A549 (cell line): Measurements from ENCODE around the gene PRDX5. TPM values are rescaled to one million over a fixed set of nuclear protein-coding genes. Genes with fewer than 3 reads are reported as not detected.

ENCODE experiments used
- ATAC-seq, 2 experiments: fragments of 200-7000 bp in 1 of 2; fragments of >200 bp in 1 of 2; cut with Nextera tagmentation in 1 of 2; cut with Tn5 transposase in 1 of 2; 3 replicates each; pipeline versions ENCODE4 v1.8.0 to v1.9.1; 2018 to 2020; ENCODE audit warnings: mild to moderate bottlenecking in 1 of 2, moderate library complexity in 1 of 2
- CTCF ChIA-PET: fragments of 300-600 bp; sonication (Branson Sonifier 250); formaldehyde crosslinking; extraction: SDS; loops from one replicate; lab custom pipeline; 2021; ENCODE audit warnings: antibody characterized with exemption, inconsistent platforms; lab: Yijun Ruan, JAX
- POLR2A ChIA-PET: fragments of 350-600 bp; formaldehyde crosslinking; extraction: SDS; loops from one replicate; lab custom pipeline; 2021; ENCODE audit warnings: antibody characterized with exemption, inconsistent platforms; lab: Yijun Ruan, JAX
- DNase-seq, 2 experiments: peaks; one replicate each; pipeline versions ENCODE4 v3.0.0 to v3.0.0-alpha.2; 2011 to 2016; ENCODE audit warnings: low read depth in 1 of 2, low spot score in 1 of 2
- FAIRE-seq: peaks from 2 replicates; lab custom pipeline; 2011; peaks lifted over from hg19 to GRCh38; lab: Jason Lieb, UNC
- H3K27ac ChIP-seq, 2 experiments: fragments of >200 bp; sonication (Bioruptor Twin); formaldehyde crosslinking; 3 replicates each; pipeline ENCODE4 v1.5.1; 2016 to 2017
- H3K4me1 ChIP-seq: fragments of >200 bp; sonication (Bioruptor Twin); formaldehyde crosslinking; 3 replicates; pipeline ENCODE4 v1.6.1; 2016
- H3K4me2 ChIP-seq: fragments of >200 bp; sonication (Bioruptor Twin); formaldehyde crosslinking; 3 replicates; pipeline ENCODE4 v1.6.1; 2016
- H3K4me3 ChIP-seq: fragments of >200 bp; sonication (Bioruptor Twin); formaldehyde crosslinking; 3 replicates; pipeline ENCODE4 v1.5.1; 2016
- H3K9me3 ChIP-seq: fragments of >200 bp; sonication (Bioruptor Twin); formaldehyde crosslinking; 3 replicates; pipeline ENCODE4 v1.6.1; 2016
- CBX8 ChIP-seq: fragments of 200-600 bp; sonication (generic); IDR thresholded peaks from 2 replicates; pipeline ENCODE4 v1.6.1; 2016
- CEBPB ChIP-seq, 2 experiments: fragments of >200 bp in 1 of 2; sonication (Bioruptor Twin) in 1 of 2; formaldehyde crosslinking in 1 of 2; IDR thresholded peaks; 2 replicates each; pipeline ENCODE4 v1.6.1; 2012 to 2016
- CHD4 ChIP-seq: fragments of 200-600 bp; sonication (generic); IDR thresholded peaks from 2 replicates; pipeline ENCODE4 v1.6.1; 2016; ENCODE audit warnings: antibody characterized with exemption, mild to moderate bottlenecking, borderline replicate concordance
- EHF ChIP-seq: fragments of 250-450 bp; sonication (Bioruptor Pico); IDR thresholded peaks from 2 replicates; pipeline ENCODE4 v1.5.0; 2020; ENCODE audit warnings: mild to moderate bottlenecking
- FOSL2 ChIP-seq, 2 experiments: fragments of 450-650 bp in 1 of 2; fragments of >200 bp in 1 of 2; sonication (Bioruptor Twin) in 1 of 2; formaldehyde crosslinking; IDR thresholded peaks; 2 replicates each; pipeline versions ENCODE4 v1.5.0 to v1.6.1; 2016 to 2020; ENCODE audit warnings: mild to moderate bottlenecking in 1 of 2, moderate library complexity in 1 of 2
- FOXS1 ChIP-seq: fragments of 250-450 bp; sonication (Bioruptor Pico); IDR thresholded peaks from 2 replicates; pipeline ENCODE4 v1.5.0; 2020; ENCODE audit warnings: mild to moderate bottlenecking, moderate library complexity
- GATA3 ChIP-seq: IDR thresholded peaks from 2 replicates; pipeline ENCODE4 v1.6.1; 2012; ENCODE audit warnings: borderline replicate concordance
- KDM1A ChIP-seq: fragments of 200-600 bp; sonication (generic); IDR thresholded peaks from 2 replicates; pipeline ENCODE4 v1.6.1; 2016; ENCODE audit warnings: low read depth, mild to moderate bottlenecking
- MAFK ChIP-seq: fragments of 450-650 bp; IDR thresholded peaks from 2 replicates; pipeline ENCODE4 v1.6.1; 2014; ENCODE audit not compliant: partially characterized antibody
- MYC ChIP-seq: IDR thresholded peaks from 2 replicates; pipeline ENCODE4 v1.6.1; 2012; ENCODE audit warnings: mild to moderate bottlenecking, inconsistent platforms, low read length, improper control_type of control experiment, borderline replicate concordance
- RNF2 ChIP-seq: fragments of 200-600 bp; sonication (generic); IDR thresholded peaks from 2 replicates; pipeline ENCODE4 v1.6.1; 2016; ENCODE audit warnings: low read depth, mild to moderate bottlenecking, antibody characterized with exemption, moderate library complexity, borderline replicate concordance
- ZSCAN20 ChIP-seq: fragments of 250-450 bp; sonication (Bioruptor Pico); IDR thresholded peaks from 2 replicates; pipeline ENCODE4 v1.8.0; 2022; ENCODE audit warnings: mild to moderate bottlenecking, moderate library complexity
- WGBS: methylation state at CpG from one replicate; pipeline ENCODE4 v1.1.6; 2017; ENCODE audit errors: missing lambda C conversion rate; 5-methylcytosine and 5-hydroxymethylcytosine counted together
- polyA plus RNA-seq, 4 experiments: library from polyadenylated mRNA; depleted of rRNA in 3 of 4; stranded (reverse); fragments of >200 nt; fragmentation: RNase III in 1 of 4; extraction: RNeasy Plus Mini Kit Qiagen cat#74134 plus additional on column Dnase treatment in 1 of 4; gene quantifications; 2 replicates in 3 of 4; 3 replicates in 1 of 4; pipeline ENCODE4 v1.2.3, GENCODE V29; 2011 to 2017
- TF ChIP-seq, protein P1 (sequence below): fragments of 250-450 bp; sonication (Bioruptor Pico); IDR thresholded peaks from 2 replicates; pipeline ENCODE4 v1.5.0; 2020; ENCODE audit warnings: low read depth, mild to moderate bottlenecking, moderate library complexity
- TF ChIP-seq, protein P2 (sequence below): fragments of 200-600 bp; sonication (generic); IDR thresholded peaks from 2 replicates; pipeline ENCODE4 v1.6.1; 2016; ENCODE audit warnings: antibody characterized with exemption, mild to moderate bottlenecking, moderate library complexity
- TF ChIP-seq, protein P3 (sequence below): IDR thresholded peaks from 2 replicates; pipeline ENCODE4 v1.6.1; 2012
- TF ChIP-seq, protein P4 (sequence below): fragments of 250-450 bp; sonication (Bioruptor Pico); IDR thresholded peaks from 2 replicates; pipeline ENCODE4 v1.5.0; 2021; ENCODE audit warnings: mild to moderate bottlenecking, moderate library complexity, borderline replicate concordance
- TF ChIP-seq, protein P5 (sequence below): fragments of 150-350 bp; IDR thresholded peaks from 2 replicates; pipeline ENCODE4 v1.6.1; 2014; ENCODE audit warnings: low read depth, mild to moderate bottlenecking, low read length

Gene PRDX5
- polyA plus RNA-seq, 2 of the 4 experiments (the other 2 are of a cell fraction): 377 to 491 TPM

DNA sequence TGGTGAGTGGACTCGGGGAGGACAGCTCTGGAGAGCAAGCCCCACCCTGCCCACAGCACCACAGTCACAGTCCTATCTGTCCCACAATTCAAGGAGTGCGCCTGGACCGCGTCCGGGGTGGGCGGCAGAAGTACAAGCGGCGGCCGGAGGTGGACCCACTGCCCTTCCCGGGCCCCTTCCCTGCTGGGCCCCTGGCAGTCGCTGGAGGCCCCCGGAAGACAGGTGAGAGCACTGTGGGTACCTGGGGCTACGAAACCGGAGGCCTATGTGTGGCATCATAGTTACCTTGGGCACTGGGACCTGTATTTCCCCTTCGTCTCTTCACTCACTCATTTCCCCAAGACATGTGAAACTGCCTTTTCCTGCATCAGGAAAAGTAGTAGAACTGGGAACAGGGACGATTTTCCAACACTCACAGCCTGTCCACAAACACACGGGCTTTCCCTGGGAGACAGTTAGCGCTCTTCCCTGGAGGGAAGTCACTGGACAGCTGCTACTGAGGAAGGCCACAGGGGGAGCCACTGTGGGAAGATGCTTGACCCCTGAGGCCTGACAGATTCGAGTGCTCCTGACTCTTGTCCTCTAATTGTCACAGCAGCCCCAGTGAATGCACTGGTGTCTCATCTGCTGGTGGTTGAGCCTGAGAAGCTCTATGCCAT, 3.6 kb upstream of the PRDX5 start:
- 83% methylated on average over 19 of the region's 19 CpGs for WGBS
- Histone ChIP-seq H3K4me2 (no peak overlapping the region), H3K4me3 (no peak overlapping the region), H3K9me3 (no peaks in the 10 kb centered on the region), H3K27ac (no peak overlapping the region), H3K4me1 (peaks cover 11% of the 10 kb centered on the region)
- ATAC-seq (no peak), FAIRE-seq (no peak), DNase-seq (peak in 1 of 2 experiments; percentile 41)
- no peak for TF ChIP-seq KDM1A
- TF ChIP-seq, protein P1, sequence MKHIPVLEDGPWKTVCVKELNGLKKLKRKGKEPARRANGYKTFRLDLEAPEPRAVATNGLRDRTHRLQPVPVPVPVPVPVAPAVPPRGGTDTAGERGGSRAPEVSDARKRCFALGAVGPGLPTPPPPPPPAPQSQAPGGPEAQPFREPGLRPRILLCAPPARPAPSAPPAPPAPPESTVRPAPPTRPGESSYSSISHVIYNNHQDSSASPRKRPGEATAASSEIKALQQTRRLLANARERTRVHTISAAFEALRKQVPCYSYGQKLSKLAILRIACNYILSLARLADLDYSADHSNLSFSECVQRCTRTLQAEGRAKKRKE: no peak
- TF ChIP-seq CEBPB (IDR thresholded peaks at IDR 0.05): no peak
- TF ChIP-seq, protein P2, sequence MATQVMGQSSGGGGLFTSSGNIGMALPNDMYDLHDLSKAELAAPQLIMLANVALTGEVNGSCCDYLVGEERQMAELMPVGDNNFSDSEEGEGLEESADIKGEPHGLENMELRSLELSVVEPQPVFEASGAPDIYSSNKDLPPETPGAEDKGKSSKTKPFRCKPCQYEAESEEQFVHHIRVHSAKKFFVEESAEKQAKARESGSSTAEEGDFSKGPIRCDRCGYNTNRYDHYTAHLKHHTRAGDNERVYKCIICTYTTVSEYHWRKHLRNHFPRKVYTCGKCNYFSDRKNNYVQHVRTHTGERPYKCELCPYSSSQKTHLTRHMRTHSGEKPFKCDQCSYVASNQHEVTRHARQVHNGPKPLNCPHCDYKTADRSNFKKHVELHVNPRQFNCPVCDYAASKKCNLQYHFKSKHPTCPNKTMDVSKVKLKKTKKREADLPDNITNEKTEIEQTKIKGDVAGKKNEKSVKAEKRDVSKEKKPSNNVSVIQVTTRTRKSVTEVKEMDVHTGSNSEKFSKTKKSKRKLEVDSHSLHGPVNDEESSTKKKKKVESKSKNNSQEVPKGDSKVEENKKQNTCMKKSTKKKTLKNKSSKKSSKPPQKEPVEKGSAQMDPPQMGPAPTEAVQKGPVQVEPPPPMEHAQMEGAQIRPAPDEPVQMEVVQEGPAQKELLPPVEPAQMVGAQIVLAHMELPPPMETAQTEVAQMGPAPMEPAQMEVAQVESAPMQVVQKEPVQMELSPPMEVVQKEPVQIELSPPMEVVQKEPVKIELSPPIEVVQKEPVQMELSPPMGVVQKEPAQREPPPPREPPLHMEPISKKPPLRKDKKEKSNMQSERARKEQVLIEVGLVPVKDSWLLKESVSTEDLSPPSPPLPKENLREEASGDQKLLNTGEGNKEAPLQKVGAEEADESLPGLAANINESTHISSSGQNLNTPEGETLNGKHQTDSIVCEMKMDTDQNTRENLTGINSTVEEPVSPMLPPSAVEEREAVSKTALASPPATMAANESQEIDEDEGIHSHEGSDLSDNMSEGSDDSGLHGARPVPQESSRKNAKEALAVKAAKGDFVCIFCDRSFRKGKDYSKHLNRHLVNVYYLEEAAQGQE: no peak
- TF ChIP-seq RNF2: no peak
- no peak for TF ChIP-seq FOSL2 (IDR thresholded peaks at IDR 0.05)
- TF ChIP-seq FOSL2 (CRISPR knock-in tag; IDR thresholded peaks at IDR 0.05): no peak
- no peak for TF ChIP-seq ZSCAN20
- TF ChIP-seq, protein P3, sequence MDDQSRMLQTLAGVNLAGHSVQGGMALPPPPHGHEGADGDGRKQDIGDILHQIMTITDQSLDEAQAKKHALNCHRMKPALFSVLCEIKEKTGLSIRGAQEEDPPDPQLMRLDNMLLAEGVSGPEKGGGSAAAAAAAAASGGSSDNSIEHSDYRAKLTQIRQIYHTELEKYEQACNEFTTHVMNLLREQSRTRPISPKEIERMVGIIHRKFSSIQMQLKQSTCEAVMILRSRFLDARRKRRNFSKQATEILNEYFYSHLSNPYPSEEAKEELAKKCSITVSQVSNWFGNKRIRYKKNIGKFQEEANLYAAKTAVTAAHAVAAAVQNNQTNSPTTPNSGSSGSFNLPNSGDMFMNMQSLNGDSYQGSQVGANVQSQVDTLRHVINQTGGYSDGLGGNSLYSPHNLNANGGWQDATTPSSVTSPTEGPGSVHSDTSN: no peak
- no peak for TF ChIP-seq MYC
- TF ChIP-seq FOXS1: no peak
- TF ChIP-seq CHD4: no peak
- TF ChIP-seq CBX8: no peak
- no peak for TF ChIP-seq GATA3
- TF ChIP-seq, protein P4, sequence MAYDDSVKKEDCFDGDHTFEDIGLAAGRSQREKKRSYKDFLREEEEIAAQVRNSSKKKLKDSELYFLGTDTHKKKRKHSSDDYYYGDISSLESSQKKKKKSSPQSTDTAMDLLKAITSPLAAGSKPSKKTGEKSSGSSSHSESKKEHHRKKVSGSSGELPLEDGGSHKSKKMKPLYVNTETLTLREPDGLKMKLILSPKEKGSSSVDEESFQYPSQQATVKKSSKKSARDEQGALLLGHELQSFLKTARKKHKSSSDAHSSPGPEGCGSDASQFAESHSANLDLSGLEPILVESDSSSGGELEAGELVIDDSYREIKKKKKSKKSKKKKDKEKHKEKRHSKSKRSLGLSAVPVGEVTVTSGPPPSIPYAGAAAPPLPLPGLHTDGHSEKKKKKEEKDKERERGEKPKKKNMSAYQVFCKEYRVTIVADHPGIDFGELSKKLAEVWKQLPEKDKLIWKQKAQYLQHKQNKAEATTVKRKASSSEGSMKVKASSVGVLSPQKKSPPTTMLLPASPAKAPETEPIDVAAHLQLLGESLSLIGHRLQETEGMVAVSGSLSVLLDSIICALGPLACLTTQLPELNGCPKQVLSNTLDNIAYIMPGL: no peak
- TF ChIP-seq EHF (CRISPR knock-in tag): no peak
- TF ChIP-seq, protein P5, sequence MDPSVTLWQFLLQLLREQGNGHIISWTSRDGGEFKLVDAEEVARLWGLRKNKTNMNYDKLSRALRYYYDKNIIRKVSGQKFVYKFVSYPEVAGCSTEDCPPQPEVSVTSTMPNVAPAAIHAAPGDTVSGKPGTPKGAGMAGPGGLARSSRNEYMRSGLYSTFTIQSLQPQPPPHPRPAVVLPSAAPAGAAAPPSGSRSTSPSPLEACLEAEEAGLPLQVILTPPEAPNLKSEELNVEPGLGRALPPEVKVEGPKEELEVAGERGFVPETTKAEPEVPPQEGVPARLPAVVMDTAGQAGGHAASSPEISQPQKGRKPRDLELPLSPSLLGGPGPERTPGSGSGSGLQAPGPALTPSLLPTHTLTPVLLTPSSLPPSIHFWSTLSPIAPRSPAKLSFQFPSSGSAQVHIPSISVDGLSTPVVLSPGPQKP: no peak
- TF ChIP-seq MAFK: no peak
- CTCF ChIA-PET: interaction anchor here (1.2 to 20.7 kb wide), 5 partner anchors 9 to 102 kb away, joined by 3 to 996 read pairs (median 6); partner anchors contain the start of genes CCDC88B, ESRRA and RPS6KA4
- POLR2A ChIA-PET: no interaction called here
